ENCODE measurements around the gene KCP. TPM values are rescaled to one million over a fixed set of nuclear protein-coding genes. Genes with fewer than 3 reads are reported as not detected.

Gene KCP
- total RNA-seq, 1 experiment from 2014 or later, result 0.68 TPM

DNA sequence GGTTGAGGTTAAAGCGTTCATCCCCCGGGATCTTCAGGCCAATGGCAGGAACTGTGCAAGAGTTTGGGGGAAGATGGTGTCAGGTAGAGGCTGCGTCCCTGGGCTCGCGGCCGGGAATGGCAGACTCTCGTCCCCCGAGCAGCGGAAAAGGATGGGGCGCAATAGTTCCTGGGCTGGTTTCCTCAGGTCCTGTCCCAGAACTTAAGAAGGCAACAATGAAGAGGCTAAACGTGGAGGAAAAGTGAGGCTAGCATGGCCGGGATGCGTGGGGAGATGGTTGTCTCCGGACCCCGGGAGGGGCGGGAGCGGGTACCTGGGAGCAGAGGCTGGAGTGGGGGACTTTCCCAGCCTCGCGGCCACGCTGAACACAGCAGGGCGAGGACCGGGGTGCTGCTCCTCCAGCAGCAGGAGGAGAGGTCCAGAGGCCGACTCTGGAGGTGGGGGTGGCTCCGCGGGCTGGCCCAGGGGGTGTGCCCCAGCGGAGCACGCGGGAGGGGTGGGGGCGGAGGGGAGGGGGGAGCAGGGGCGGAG is 28.1 kb upstream of the KCP start:
- Mint-ChIP-seq H3K4me3 (ENCODE audit: unreplicated experiment) (peak overlapping the region; percentile 72), H3K9me3 (ENCODE audit: unreplicated experiment) (no peaks in the 10 kb centered on the region), H3K27ac (ENCODE audit: low read depth, unreplicated experiment) (no peak overlapping the region), H3K4me1 (ENCODE audit: insufficient read depth, unreplicated experiment) (peaks cover 13% of the 10 kb centered on the region), H3K36me3 (ENCODE audit: insufficient read depth, unreplicated experiment) (no peaks in the 10 kb centered on the region), H3K27me3 (ENCODE audit: insufficient read depth, unreplicated experiment) (no peaks in the 10 kb centered on the region)
- intact Hi-C loops (cut with micrococcal nuclease), result no loop called here
- DNase-seq (ENCODE audit: unreplicated experiment), result peak; percentile 30
- ChIA-PET POLR2A (interaction anchor here (0.5 to 2.4 kb wide), 6 partner anchors 10 to 75 kb away, joined by 3 to 11 read pairs (median 4); partner anchors contain the start of gene ATP6V1F), CTCF (interaction anchor here (0.7 to 1.1 kb wide), 3 partner anchors 15 to 869 kb away, joined by 3 read pairs; no protein-coding TSS in a partner anchor)
- TF ChIP-seq, protein P1, sequence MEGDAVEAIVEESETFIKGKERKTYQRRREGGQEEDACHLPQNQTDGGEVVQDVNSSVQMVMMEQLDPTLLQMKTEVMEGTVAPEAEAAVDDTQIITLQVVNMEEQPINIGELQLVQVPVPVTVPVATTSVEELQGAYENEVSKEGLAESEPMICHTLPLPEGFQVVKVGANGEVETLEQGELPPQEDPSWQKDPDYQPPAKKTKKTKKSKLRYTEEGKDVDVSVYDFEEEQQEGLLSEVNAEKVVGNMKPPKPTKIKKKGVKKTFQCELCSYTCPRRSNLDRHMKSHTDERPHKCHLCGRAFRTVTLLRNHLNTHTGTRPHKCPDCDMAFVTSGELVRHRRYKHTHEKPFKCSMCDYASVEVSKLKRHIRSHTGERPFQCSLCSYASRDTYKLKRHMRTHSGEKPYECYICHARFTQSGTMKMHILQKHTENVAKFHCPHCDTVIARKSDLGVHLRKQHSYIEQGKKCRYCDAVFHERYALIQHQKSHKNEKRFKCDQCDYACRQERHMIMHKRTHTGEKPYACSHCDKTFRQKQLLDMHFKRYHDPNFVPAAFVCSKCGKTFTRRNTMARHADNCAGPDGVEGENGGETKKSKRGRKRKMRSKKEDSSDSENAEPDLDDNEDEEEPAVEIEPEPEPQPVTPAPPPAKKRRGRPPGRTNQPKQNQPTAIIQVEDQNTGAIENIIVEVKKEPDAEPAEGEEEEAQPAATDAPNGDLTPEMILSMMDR (IDR thresholded peaks at IDR 0.05; ENCODE audit: unreplicated experiment), result no peak
- no TSS peak for BruUV-seq (replicated peaks)

DNA sequence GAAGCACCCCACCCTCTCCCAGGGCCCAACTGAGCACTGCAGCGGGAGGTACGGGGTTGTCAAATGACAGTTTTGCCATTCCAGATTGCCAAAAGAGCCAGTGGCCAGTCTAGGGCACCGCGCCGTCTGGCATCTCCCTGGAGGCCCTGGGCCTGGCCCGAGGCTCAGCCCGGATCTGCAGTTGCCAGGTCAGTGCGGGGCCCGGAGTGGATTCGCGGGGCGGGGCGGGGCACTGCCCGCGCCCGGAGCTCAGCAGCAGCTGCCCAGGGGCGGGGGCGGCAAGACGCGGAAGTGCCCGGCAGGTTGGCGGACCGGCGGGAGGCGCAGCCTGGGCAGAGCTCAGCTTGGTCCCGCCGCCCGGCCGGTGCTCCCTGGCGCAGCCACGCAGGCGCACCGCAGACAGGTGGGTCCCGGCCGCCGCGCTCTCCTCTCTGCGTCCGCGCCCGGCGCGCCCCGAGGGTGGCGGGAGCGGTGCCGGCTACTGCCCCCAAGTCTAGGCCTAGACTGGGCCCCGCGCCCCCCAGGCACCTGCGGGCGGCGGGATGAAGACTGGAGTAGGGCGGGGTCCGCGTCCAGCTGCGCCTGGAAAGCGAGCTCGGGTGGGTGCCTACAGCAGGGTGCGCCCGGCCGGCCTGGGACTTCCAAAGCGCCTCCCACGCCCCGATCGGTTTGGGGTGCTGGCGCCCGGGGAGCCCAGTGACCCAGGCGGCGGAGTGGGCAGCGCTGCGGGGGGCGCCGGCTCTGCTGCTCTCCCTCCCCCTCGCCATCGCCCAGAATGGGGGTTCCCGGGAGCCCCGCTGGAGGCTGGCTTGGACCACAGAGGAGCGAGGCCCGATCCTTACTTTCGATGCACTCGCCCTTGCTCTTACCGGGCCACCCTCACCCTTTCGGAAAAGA is 27.4 kb upstream of the KCP start, which contains the start of gene IRF5:
IRF5 (plus strand) TSS at position 281 of the 897 bp plus-strand sequence. CDS start 4,155 bp downstream, outside the sequence.
- TF ChIP-seq, protein P1 (IDR thresholded peaks at IDR 0.05; ENCODE audit: unreplicated experiment), result no peak
- peak; percentile 40 for DNase-seq (ENCODE audit: unreplicated experiment)
- H3K4me3 Mint-ChIP-seq (ENCODE audit: unreplicated experiment), result peak within 1 kb of the TSS; percentile 72
- ChIA-PET POLR2A (interaction anchor here (0.6 to 2.4 kb wide), 10 partner anchors 15 to 192 kb away, joined by 3 to 11 read pairs (median 4); partner anchors contain the start of gene ATP6V1F), CTCF (interaction anchor here (0.6 to 1.1 kb wide), 3 partner anchors 55 to 870 kb away, joined by 3 to 5 read pairs (median 3); no protein-coding TSS in a partner anchor)
- H3K36me3 Mint-ChIP-seq (ENCODE audit: insufficient read depth, unreplicated experiment), result no peaks in the 10 kb centered on the region
- intact Hi-C loops (cut with micrococcal nuclease), result no loop called here
- H3K4me1 Mint-ChIP-seq (ENCODE audit: insufficient read depth, unreplicated experiment), result peaks cover 13% of the 10 kb centered on the region
- H3K27me3 Mint-ChIP-seq (ENCODE audit: insufficient read depth, unreplicated experiment), result no peaks in the 10 kb centered on the region
- H3K27ac Mint-ChIP-seq (ENCODE audit: low read depth, unreplicated experiment), result peak within 1 kb of the TSS; percentile 44
- H3K9me3 Mint-ChIP-seq (ENCODE audit: unreplicated experiment), result no peaks in the 10 kb centered on the region
- BruUV-seq (replicated peaks), result no TSS peak

DNA sequence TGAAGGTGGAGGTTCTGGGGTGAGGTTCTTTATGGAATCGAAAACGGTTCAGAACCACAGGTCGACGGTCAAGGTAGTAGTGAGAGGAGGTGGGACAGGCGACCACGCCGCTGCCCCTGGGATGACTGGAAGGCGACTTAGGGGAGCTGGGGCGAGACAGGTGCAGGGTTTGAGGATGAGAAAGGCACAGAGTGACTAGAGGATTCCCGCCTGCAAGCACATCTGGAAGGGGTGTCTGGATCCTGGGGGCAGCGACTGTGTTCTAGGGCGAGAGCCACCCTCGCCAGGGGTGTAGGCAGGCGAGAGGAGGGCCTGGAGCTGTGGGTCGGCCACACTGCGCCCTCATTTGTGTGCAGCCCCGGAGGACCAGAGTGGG is 26.8 kb upstream of the KCP start:
- no peaks in the 10 kb centered on the region for H3K27me3 Mint-ChIP-seq (ENCODE audit: insufficient read depth, unreplicated experiment)
- BruUV-seq (replicated peaks), result no TSS peak
- H3K27ac Mint-ChIP-seq (ENCODE audit: low read depth, unreplicated experiment), result peak overlapping the region; percentile 44
- H3K9me3 Mint-ChIP-seq (ENCODE audit: unreplicated experiment), result no peaks in the 10 kb centered on the region
- POLR2A ChIA-PET, result interaction anchor here (0.6 to 2.4 kb wide), 9 partner anchors 14 to 191 kb away, joined by 3 to 11 read pairs (median 4); partner anchors contain the start of gene ATP6V1F
- intact Hi-C loops (cut with micrococcal nuclease), result no loop called here
- peaks cover 13% of the 10 kb centered on the region for H3K4me1 Mint-ChIP-seq (ENCODE audit: insufficient read depth, unreplicated experiment)
- CTCF ChIA-PET, result interaction anchor here (0.6 to 1.1 kb wide), 3 partner anchors 33 to 90 kb away, joined by 3 to 5 read pairs (median 4); no protein-coding TSS in a partner anchor
- TF ChIP-seq, protein P1 (IDR thresholded peaks at IDR 0.05; ENCODE audit: unreplicated experiment), result no peak
- no peaks in the 10 kb centered on the region for H3K36me3 Mint-ChIP-seq (ENCODE audit: insufficient read depth, unreplicated experiment)
- peak overlapping the region; percentile 72 for H3K4me3 Mint-ChIP-seq (ENCODE audit: unreplicated experiment)
- DNase-seq (ENCODE audit: unreplicated experiment), result no peak

DNA sequence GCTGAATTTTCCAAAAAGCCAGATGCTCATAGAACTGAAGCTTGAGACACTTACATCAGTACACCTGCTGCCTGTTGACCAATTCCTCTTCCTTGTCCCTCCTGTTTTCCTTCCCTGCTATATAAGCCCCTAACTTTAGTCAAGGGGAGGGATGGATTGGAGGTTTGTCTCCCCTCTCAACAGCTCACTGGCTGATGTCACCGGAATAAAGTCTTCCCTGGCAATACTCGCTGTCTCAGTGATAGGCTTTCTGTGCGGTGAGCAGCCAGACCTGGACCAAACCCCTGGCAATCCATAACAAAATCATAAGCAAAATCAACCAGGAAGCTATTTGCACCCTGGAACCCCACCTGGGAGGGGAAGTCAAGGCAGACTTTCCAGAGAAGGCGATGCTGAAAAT is 26.3 kb upstream of the KCP start:
- DNase-seq (ENCODE audit: unreplicated experiment), result no peak
- Mint-ChIP-seq H3K9me3 (ENCODE audit: unreplicated experiment) (no peaks in the 10 kb centered on the region), H3K27me3 (ENCODE audit: insufficient read depth, unreplicated experiment) (no peaks in the 10 kb centered on the region), H3K27ac (ENCODE audit: low read depth, unreplicated experiment) (peak overlapping the region; percentile 44), H3K4me3 (ENCODE audit: unreplicated experiment) (peak overlapping the region; percentile 72), H3K36me3 (ENCODE audit: insufficient read depth, unreplicated experiment) (no peaks in the 10 kb centered on the region), H3K4me1 (ENCODE audit: insufficient read depth, unreplicated experiment) (peaks cover 13% of the 10 kb centered on the region)
- intact Hi-C loops (cut with micrococcal nuclease), result no loop called here
- ChIA-PET POLR2A (interaction anchor here (0.7 to 2.4 kb wide), 4 partner anchors 26 to 191 kb away, joined by 4 to 11 read pairs (median 6); partner anchors contain the start of gene ATP6V1F), CTCF (interaction anchor here (0.7 to 0.8 kb wide), 2 partner anchors 17 to 33 kb away, joined by 3 to 4 read pairs; no protein-coding TSS in a partner anchor)
- BruUV-seq (replicated peaks), result no TSS peak
- TF ChIP-seq, protein P1 (IDR thresholded peaks at IDR 0.05; ENCODE audit: unreplicated experiment), result no peak
